Skeletal muscle cell (primary cell): ENCODE measurements around the gene AOC3.
"Not testable (repeated sequence)": the region's sequence is repeated elsewhere in the genome, so short reads cannot be mapped to it uniquely, and the experiment has no call there.

ENCODE experiments used
- DNase-seq: peaks from one replicate; pipeline ENCODE4 v3.0.0-alpha.2; 2010; ENCODE audit warnings: low read depth
- H3K4me3 ChIP-seq: 2 replicates; pipeline ENCODE4 v1.5.1; 2011; ENCODE audit warnings: low read depth, mild to moderate bottlenecking, control low read depth, low read length, moderate library complexity

The AOC3 gene

GRCh38 chr17:42883802-42884558 lies 33.0 kb downstream of the AOC3 start:
- no peak for DNase-seq
- no peak overlapping the region for H3K4me3 ChIP-seq

- not testable (repeated sequence) for H3K4me3 ChIP-seq, DNase-seq
Measured at GRCh38 chr17:42885806-42886205, 34.8 kb downstream of the AOC3 start.

GRCh38 chr17:42886283-42887176 lies 35.5 kb downstream of the AOC3 start:
- H3K4me3 ChIP-seq, result no peak overlapping the region
- no peak for DNase-seq

GRCh38 chr17:42889809-42890208 lies 38.8 kb downstream of the AOC3 start:
- no peak for DNase-seq
- H3K4me3 ChIP-seq, result no peak overlapping the region

GRCh38 chr17:42891539-42892152 lies 40.6 kb downstream of the AOC3 start:
- peak; percentile 4 for DNase-seq
- H3K4me3 ChIP-seq, result no peak overlapping the region

GRCh38 chr17:42893359-42893758 lies 42.4 kb downstream of the AOC3 start:
- no peak for DNase-seq
- no peak overlapping the region for H3K4me3 ChIP-seq

GRCh38 chr17:42894283-42895184 lies 43.5 kb downstream of the AOC3 start:
- no peak overlapping the region for H3K4me3 ChIP-seq
- no peak for DNase-seq

GRCh38 chr17:42895185-42895555 lies 44.2 kb downstream of the AOC3 start:
- no peak overlapping the region for H3K4me3 ChIP-seq

GRCh38 chr17:42898147-42898811 lies 47.3 kb downstream of the AOC3 start:
- H3K4me3 ChIP-seq, result no peak overlapping the region
- no peak for DNase-seq

More at GRCh38 chr17:42895185-42895555, 44.2 kb downstream of the AOC3 start:
- DNase-seq, result peak; percentile 41

- not testable (repeated sequence) for DNase-seq, H3K4me3 ChIP-seq
Measured at GRCh38 chr17:42899981-42900380, 49.0 kb downstream of the AOC3 start.

- no peak within 1 kb of the TSS for H3K4me3 ChIP-seq
- no peak for DNase-seq
Measured at GRCh38 chr17:42900460-42901331, 49.7 kb downstream of the AOC3 start, which contains the start of gene G6PC1. G6PC1 (plus strand) TSS chr17:42900799; CDS start chr17:42900877, 78 bp downstream.

GRCh38 chr17:42901535-42902229 lies 50.7 kb downstream of the AOC3 start:
- H3K4me3 ChIP-seq, result no peak overlapping the region
- DNase-seq, result no peak

- H3K4me3 ChIP-seq, result no peak overlapping the region
- no peak for DNase-seq
Measured at GRCh38 chr17:42904110-42904469, 53.1 kb downstream of the AOC3 start.

- no peak for DNase-seq
- no peak overlapping the region for H3K4me3 ChIP-seq
Measured at GRCh38 chr17:42906772-42907446, 55.9 kb downstream of the AOC3 start.
